ENCODE data around the gene KCTD6.
"Not testable (repeated sequence)": the region's sequence is repeated elsewhere in the genome, so short reads cannot be mapped to it uniquely, and the experiment has no call there.

The KCTD6 gene

DNA sequence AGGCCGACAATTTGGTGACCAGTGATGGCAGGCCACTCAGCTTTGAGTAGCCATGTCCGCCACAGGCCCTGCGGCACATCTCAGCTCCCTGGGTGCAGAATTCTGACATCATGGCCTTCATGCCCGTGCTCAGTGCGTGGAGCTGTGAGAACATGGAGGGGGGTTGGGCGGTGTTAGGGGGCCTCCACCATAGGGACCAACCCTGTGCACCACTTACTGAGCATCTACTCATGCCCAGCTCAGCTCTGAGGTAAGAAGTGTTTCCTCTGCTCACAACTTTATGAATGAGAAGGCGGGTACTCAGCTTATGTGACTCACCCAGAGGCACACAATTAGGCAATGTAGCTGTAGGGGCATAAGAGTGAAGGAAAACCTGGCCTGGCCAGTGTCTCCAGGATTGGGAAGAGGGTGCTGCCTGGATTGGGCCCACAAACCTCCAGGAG is 34.6 kb downstream of the KCTD6 start:
- H3K27me3 ChIP-seq (ENCODE audit: insufficient read depth, low read length) = 0 out of 2 replicates have a peak, but pooled peaks cover 4% of the 10 kb centered on the region
- H3K9me2 ChIP-seq (ENCODE audit: low read depth, low read length) = no peaks in the 10 kb centered on the region
- no peak overlapping the region for H3K9ac ChIP-seq (ENCODE audit: low read length)
- no peaks in the 10 kb centered on the region for H3K79me2 ChIP-seq (ENCODE audit: insufficient read depth, low read length)
- H3K27ac ChIP-seq (ENCODE audit: low read depth, low read length, poor library complexity, severe bottlenecking) = no peak overlapping the region
- no peaks in the 10 kb centered on the region for H3F3A ChIP-seq (ENCODE audit: insufficient read depth, low read length)
- H3K4me3 ChIP-seq (ENCODE audit: low read depth, low read length, poor library complexity, severe bottlenecking) = no peak overlapping the region
- no peaks in the 10 kb centered on the region for H3K36me3 ChIP-seq (ENCODE audit: insufficient read depth, low read length)
- TF ChIP-seq, protein P1, sequence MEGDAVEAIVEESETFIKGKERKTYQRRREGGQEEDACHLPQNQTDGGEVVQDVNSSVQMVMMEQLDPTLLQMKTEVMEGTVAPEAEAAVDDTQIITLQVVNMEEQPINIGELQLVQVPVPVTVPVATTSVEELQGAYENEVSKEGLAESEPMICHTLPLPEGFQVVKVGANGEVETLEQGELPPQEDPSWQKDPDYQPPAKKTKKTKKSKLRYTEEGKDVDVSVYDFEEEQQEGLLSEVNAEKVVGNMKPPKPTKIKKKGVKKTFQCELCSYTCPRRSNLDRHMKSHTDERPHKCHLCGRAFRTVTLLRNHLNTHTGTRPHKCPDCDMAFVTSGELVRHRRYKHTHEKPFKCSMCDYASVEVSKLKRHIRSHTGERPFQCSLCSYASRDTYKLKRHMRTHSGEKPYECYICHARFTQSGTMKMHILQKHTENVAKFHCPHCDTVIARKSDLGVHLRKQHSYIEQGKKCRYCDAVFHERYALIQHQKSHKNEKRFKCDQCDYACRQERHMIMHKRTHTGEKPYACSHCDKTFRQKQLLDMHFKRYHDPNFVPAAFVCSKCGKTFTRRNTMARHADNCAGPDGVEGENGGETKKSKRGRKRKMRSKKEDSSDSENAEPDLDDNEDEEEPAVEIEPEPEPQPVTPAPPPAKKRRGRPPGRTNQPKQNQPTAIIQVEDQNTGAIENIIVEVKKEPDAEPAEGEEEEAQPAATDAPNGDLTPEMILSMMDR (IDR thresholded peaks at IDR 0.05; ENCODE audit: low read length) = no peak
- TF ChIP-seq EZH2 (IDR thresholded peaks at IDR 0.05; ENCODE audit: borderline replicate concordance, low read length) = no peak
- H3K4me2 ChIP-seq (ENCODE audit: low read length) = no peak overlapping the region
- no peaks in the 10 kb centered on the region for H3K4me1 ChIP-seq (ENCODE audit: insufficient read depth, low read length, severe bottlenecking)
- H4K20me1 ChIP-seq (ENCODE audit: insufficient read depth, low read length) = no peaks in the 10 kb centered on the region
- H3K9me3 ChIP-seq (ENCODE audit: low read length) = no peaks in the 10 kb centered on the region
- no peak overlapping the region for H2AFZ ChIP-seq (ENCODE audit: low read length)

DNA sequence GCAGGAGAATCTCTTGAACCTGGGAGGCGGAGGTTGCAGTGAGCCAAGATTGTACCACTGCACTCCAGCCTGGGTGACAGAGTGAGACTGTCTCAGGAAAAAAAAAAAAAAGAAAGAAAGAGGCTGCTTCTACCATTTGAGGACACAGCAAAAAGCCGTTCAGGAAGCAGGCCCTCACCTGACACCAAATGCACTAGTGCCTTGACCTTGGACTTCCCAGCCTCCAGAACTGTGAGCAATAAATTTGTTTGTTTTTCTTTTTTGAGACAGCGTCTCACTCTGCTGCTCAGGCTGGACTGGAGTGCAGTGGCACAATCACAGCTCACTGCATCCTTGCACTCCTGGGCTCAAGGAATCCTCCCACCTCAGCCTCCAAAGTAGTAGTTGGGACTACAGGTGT is 35.5 kb downstream of the KCTD6 start:
- H3K27ac ChIP-seq (ENCODE audit: low read depth, low read length, poor library complexity, severe bottlenecking) = not testable (repeated sequence)

DNA sequence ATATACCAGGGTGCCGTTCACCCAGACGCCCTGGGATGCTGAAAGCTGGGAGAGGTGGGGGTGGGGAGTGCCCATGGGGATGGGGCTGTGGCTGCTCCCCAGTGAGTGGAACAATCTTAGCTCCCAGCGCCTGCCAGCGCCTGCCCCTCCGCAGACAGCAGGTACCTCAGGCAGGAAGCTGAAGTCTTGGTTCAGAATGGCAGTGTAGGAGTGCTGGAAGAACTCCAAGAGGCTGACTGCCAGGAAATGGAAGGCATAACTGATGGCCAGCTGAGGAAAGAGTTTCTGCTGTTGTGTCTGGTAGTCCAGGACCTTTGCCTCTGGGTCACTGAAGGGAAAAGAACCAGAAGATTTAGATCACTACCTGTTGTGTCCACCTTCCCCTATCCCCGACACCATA is 36.7 kb downstream of the KCTD6 start:
- Histone ChIP-seq H3K4me1 (ENCODE audit: insufficient read depth, low read length, severe bottlenecking) (peaks cover 4% of the 10 kb centered on the region), H2AFZ (ENCODE audit: low read length) (no peak overlapping the region), H4K20me1 (ENCODE audit: insufficient read depth, low read length) (no peaks in the 10 kb centered on the region), H3F3A (ENCODE audit: insufficient read depth, low read length) (no peaks in the 10 kb centered on the region), H3K9me2 (ENCODE audit: low read depth, low read length) (no peaks in the 10 kb centered on the region), H3K27me3 (ENCODE audit: insufficient read depth, low read length) (0 out of 2 replicates have a peak, but pooled peaks cover 4% of the 10 kb centered on the region), H3K9me3 (ENCODE audit: low read length) (no peaks in the 10 kb centered on the region), H3K79me2 (ENCODE audit: insufficient read depth, low read length) (no peaks in the 10 kb centered on the region), H3K27ac (ENCODE audit: low read depth, low read length, poor library complexity, severe bottlenecking) (no peak overlapping the region), H3K9ac (ENCODE audit: low read length) (no peak overlapping the region), H3K4me2 (ENCODE audit: low read length) (no peak overlapping the region), H3K36me3 (ENCODE audit: insufficient read depth, low read length) (no peaks in the 10 kb centered on the region), H3K4me3 (ENCODE audit: low read depth, low read length, poor library complexity, severe bottlenecking) (no peak overlapping the region)
- no peak for TF ChIP-seq EZH2 (IDR thresholded peaks at IDR 0.05; ENCODE audit: borderline replicate concordance, low read length)
- TF ChIP-seq, protein P1 (IDR thresholded peaks at IDR 0.05; ENCODE audit: low read length) = no peak

More for the DNA sequence above, 35.5 kb downstream of the KCTD6 start:
- H3K27me3 ChIP-seq (ENCODE audit: insufficient read depth, low read length); H3F3A ChIP-seq (ENCODE audit: insufficient read depth, low read length); H3K9me2 ChIP-seq (ENCODE audit: low read depth, low read length); H3K4me2 ChIP-seq (ENCODE audit: low read length); H2AFZ ChIP-seq (ENCODE audit: low read length); H3K9me3 ChIP-seq (ENCODE audit: low read length); H3K4me1 ChIP-seq (ENCODE audit: insufficient read depth, low read length, severe bottlenecking); H3K36me3 ChIP-seq (ENCODE audit: insufficient read depth, low read length); H3K9ac ChIP-seq (ENCODE audit: low read length); H3K4me3 ChIP-seq (ENCODE audit: low read depth, low read length, poor library complexity, severe bottlenecking); H4K20me1 ChIP-seq (ENCODE audit: insufficient read depth, low read length); H3K79me2 ChIP-seq (ENCODE audit: insufficient read depth, low read length): not testable (repeated sequence)
